A549 (cell line): Measurements from ENCODE around the gene ME2.

Experiments used
- CTCF ChIP-seq: fragments of >200 bp; sonication (Bioruptor Twin); formaldehyde crosslinking; IDR thresholded peaks from 3 replicates; pipeline ENCODE4 v1.5.1; 2016
- MAZ ChIP-seq: fragments of 150-350 bp; IDR thresholded peaks from 2 replicates; pipeline ENCODE4 v1.6.1; 2014; ENCODE audit warnings: antibody characterized with exemption, low read depth, low read length, borderline replicate concordance
- NR3C1 ChIP-seq: fragments of >200 bp; sonication (Bioruptor Twin); formaldehyde crosslinking; IDR thresholded peaks from 3 replicates; pipeline ENCODE4 v1.6.1; 2017
- REST ChIP-seq: fragments of 200-600 bp; sonication (generic); IDR thresholded peaks from 2 replicates; pipeline ENCODE4 v1.6.1; 2016; ENCODE audit warnings: antibody characterized with exemption, mild to moderate bottlenecking, moderate library complexity
- ZFP36 ChIP-seq: fragments of 450-650 bp; IDR thresholded peaks from 2 replicates; pipeline ENCODE4 v1.6.1; 2014; ENCODE audit warnings: borderline replicate concordance; ENCODE audit not compliant: partially characterized antibody

- TF ChIP-seq MAZ (no peak), CTCF (no peak), REST (no peak), ZFP36 (no peak), NR3C1 (no peak)
Measured at GRCh38 chr18:50973367-50974126, 94.6 kb downstream of the ME2 start.
